Adipose tissue (tissue), 3 donors: Measurements from ENCODE around the gene POLR1F. TPM values are rescaled to one million over a fixed set of nuclear protein-coding genes. Genes with fewer than 3 reads are reported as not detected.

ENCODE experiments used
- H3K27ac ChIP-seq: one replicate; pipeline ENCODE4 v1.5.1; 2013; ENCODE audit warnings: low read depth, low read length
- WGBS, 3 donors: extraction: QIAGEN DNeasy Blood & Tissue Kit; methylation state at CpG; one replicate each; pipeline ENCODE4 v1.1.7; 2013; 5-methylcytosine and 5-hydroxymethylcytosine counted together
- polyA plus RNA-seq, 3 donors: library from polyadenylated mRNA; stranded (reverse); fragments of 200-250 nt; gene quantifications; one replicate each; pipeline ENCODE4 v1.2.3, GENCODE V29; 2013
- donor health status: healthy with polysubstance abuse.
- donor health status: Bipolar disorder and iron deficiency.
- donor health status: healthy.

POLR1F gene
- polyA plus RNA-seq = 1 to 10 TPM; 3.0 to 9.6 (median 7.5) TPM

GRCh38 chr7:19708397-19709248, at the start of gene POLR1F:
Gene POLR1F, minus strand, starts transcription at chr7:19709037. Its CDS starts 21 bp downstream, at chr7:19709016.
- H3K27ac ChIP-seq = no peak within 1 kb of the TSS
- WGBS, 3 donors = 0 to 1% (median 0%) methylated on average over 56 of the region's 56 CpGs

DNA sequence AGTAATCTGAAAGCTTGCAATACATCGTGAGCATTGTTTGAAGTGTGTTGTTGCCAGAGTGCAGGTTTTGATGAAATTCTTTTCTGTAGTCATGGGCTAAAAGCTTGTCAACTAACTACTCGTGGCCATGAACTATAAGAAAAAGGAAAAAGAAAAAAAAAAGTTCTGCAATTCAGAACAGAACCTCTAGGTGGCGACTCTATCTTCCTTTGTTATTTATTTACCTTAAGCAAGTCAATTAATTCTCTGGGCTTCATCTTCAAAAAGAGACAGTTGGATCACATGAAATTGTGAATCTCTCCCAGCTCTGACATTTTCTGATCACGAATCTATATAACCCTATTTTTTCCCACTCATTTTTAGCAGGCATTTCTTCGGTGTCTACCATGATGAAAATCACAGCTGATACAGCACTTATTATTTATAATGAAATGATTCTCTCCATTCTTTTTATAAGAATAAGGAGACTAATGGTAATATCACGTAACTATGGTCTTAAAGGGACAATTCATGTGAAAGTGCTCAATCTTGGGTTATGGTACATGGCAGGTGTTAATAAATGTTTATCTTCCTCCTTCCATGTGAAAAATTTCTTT, 45.8 kb upstream of the POLR1F start:
- no peak overlapping the region for H3K27ac ChIP-seq
- 35 to 40% (median 40%) methylated on average over 6 of the region's 6 CpGs for WGBS, 3 donors

DNA sequence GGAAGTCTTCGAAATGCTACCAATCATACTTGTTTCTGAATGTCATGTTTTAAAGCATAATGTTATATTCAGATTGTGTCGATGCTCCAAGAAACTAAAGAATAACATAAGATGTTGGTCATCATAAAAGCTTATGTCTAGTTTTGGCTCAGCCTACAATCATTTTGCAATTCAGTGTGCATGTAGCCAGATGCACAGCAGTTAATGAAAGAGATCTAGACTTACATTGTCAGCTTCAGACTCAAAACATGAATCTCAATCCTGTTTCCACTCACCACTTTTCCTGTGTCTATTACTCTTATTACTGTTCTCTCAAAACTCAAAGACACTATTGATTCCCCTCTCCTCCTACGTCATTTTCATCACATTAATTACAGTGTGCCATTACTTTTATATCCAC, 43.2 kb upstream of the POLR1F start:
- no peak overlapping the region for H3K27ac ChIP-seq
- 74 to 82% (median 80%) methylated on average over 3 of the region's 3 CpGs for WGBS, 3 donors

GRCh38 chr7:19749658-19750057, 40.8 kb upstream of the POLR1F start:
- no peak overlapping the region for H3K27ac ChIP-seq
- 62 to 80% (median 78%) methylated on average over 4 of the region's 4 CpGs for WGBS, 3 donors

DNA sequence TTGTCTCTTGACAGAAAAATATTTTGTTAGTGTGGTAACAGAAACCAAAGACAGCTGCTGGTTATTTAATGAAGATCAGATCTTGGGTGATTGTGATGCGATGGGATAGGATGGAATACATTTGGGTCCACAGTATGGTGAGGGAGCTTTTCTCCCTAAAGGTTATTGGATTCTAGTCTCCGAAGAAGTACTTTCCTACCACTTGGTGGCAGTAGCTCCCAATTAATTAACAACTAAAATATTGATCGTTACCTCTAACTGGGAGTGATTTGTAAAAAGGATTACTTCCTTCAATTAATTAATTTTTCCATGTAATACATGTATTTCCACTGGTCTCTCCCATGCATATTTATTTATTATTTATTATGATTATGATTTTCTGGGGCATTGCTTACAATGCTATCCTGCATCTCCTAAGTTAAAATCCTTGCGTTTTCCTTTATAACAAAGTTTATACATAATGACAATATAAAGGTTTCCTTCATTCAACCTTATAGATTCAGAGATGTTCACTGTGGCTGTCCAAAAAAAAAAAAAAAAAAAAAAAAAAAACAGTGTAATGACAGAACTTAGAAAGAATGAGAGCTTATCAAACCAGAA, 39.0 kb upstream of the POLR1F start:
- H3K27ac ChIP-seq = no peak overlapping the region
- 29 to 36% (median 31%) methylated on average over 4 of the region's 4 CpGs for WGBS, 3 donors

GRCh38 chr7:19744075-19744474, 35.2 kb upstream of the POLR1F start:
- WGBS, 3 donors = 38 to 62% (median 55%) methylated on average over 1 of the region's 1 CpG
- H3K27ac ChIP-seq = no peak overlapping the region

GRCh38 chr7:19728716-19729115, 19.9 kb upstream of the POLR1F start:
- 73 to 79% (median 76%) methylated on average over 3 of the region's 3 CpGs for WGBS, 3 donors
- no peak overlapping the region for H3K27ac ChIP-seq

DNA sequence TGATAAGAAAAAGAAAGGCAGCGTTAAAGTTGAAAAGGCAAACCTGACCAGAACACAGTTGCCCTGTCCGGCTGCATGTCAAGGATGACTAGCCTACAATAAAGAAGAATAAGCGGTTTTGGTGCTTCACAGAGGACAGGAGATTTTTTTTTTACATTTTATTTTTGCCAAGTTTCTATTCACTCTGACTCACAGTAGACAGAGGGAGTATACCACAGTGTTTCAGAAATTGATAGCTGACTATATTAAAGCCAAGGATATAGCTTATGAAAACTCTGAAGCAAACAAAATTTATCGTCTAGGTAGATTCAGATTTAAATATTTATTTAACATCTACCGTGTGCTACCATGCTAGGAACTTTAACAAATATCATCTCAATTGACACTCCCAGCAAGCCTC, 16.9 kb upstream of the POLR1F start:
- WGBS, 3 donors = 77 to 83% (median 83%) methylated on average over 5 of the region's 5 CpGs
- no peak overlapping the region for H3K27ac ChIP-seq

DNA sequence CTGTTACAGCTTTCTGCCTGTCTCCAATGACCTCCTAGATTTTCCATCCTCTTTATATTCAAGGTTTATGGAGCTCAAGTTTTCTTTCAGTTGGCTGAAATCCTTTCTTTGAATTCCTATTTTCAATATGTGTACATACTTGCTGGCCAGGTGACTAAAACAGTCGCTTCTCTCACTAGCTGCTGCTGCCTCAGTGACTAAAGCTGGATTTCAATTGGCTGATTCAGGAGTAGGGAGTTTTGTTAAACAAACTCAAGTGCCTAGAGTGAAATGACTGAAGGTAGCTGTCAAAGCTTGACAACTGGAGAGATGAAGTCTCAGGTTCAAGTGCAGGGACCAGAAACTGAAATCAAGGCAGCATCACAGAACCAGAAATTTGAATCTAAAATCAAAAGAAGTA, 6.7 kb upstream of the POLR1F start:
- WGBS, 3 donors = 33 to 63% (median 55%) methylated on average over 1 of the region's 1 CpG
- H3K27ac ChIP-seq = no peak overlapping the region

DNA sequence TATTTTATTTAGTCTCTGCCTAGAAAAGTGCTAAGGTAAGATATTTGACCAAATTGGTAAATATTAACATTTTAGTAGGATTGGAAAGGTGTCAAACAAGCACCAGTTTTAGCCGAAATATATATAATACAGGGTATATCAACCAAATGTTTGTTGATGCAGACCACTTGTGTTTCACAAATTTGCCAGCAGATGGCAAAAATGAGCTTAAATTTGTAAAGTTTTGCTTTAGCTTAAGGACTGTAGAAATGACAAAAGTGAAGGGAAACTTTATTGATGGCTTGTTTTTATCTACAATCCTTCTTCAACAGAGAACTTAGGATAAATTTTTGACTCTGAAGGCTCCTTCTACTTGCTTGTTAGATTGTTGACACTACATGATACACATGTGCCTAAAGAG, 4.8 kb upstream of the POLR1F start:
- WGBS, 3 donors = 46 to 58% (median 57%) methylated on average over 1 of the region's 1 CpG
- no peak overlapping the region for H3K27ac ChIP-seq

- H3K27ac ChIP-seq = no peak overlapping the region
- WGBS, 3 donors = 55 to 58% (median 56%) methylated on average over 6 of the region's 6 CpGs
Observed at GRCh38 chr7:19709249-19709578, 377 bp upstream of the POLR1F start.

DNA sequence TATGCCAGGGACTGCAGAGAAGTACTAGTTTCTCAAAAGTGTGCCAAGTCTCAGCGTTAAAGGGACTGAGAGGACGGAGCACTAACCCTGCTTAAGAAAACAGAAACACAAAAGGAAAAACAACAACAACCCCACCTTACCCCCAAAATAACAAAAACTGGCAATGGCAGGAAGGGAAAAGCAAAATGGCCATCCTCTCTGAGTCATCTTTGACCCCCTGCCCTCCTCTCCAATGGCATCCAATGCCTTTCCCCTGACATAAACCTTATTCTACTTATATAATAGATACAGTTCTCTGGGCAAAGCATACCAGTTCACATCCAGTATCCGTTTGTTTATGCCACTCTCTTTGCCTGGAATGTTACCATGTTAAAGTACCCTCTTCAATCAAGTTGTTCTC, 1.6 kb downstream of the POLR1F start:
- no peak overlapping the region for H3K27ac ChIP-seq
- WGBS, 3 donors = 52 to 73% (median 68%) methylated on average over 3 of the region's 3 CpGs

- H3K27ac ChIP-seq = no peak overlapping the region
- WGBS, 3 donors = 80 to 90% (median 87%) methylated on average over 2 of the region's 2 CpGs
Observed at GRCh38 chr7:19705663-19706062, 3.2 kb downstream of the POLR1F start.

DNA sequence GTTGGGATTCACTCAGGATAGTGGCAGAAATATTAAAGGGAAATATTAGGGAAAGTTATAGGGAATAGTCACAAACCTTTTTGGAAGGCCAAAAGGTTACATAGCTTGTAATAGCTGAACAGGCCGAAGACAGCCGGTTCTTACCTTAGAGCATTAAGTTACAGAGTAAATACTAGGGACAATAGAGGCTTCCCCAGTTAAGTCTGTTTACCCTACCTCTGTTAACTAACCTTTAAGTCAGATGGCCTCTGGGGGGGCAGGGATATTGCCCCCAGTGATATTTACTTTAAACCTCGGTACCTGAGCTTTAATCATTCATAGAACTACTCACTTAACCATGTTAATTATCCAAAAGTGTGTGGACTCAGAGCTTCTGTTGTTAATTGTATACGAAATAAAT, 7.4 kb downstream of the POLR1F start:
- WGBS, 3 donors = 63 to 96% (median 79%) methylated on average over 4 of the region's 4 CpGs
- no peak overlapping the region for H3K27ac ChIP-seq

DNA sequence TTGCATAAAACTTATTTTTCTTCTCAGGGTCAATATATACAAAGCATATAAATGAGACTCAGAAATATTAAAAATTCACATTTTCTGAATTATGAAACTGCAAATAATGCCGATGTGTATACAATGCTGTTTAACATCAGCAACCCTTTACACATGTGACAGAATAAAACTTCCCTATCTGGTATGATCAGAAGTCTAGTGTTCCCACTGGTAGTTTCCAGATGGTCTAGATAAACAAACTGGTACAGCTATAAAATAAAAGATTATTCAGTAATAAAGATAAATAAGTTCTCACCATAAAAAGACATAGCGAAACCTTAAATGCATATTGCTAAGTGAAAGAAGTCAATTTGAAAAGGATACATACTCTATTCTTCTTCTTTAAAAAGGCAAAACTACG, 7.9 kb downstream of the POLR1F start:
- WGBS, 3 donors = 89 to 96% (median 93%) methylated on average over 3 of the region's 3 CpGs
- no peak overlapping the region for H3K27ac ChIP-seq

- no peak overlapping the region for H3K27ac ChIP-seq
- WGBS, 3 donors = 89 to 95% (median 93%) methylated on average over 3 of the region's 3 CpGs
Observed at GRCh38 chr7:19698331-19698730, 10.5 kb downstream of the POLR1F start.

GRCh38 chr7:19696926-19697325, 11.9 kb downstream of the POLR1F start:
- no peak overlapping the region for H3K27ac ChIP-seq

- H3K27ac ChIP-seq = no peak overlapping the region
- 95 to 97% (median 95%) methylated on average over 23 to 26 of the region's 26 CpGs for WGBS, 3 donors
Observed at GRCh38 chr7:19692111-19692828, 16.6 kb downstream of the POLR1F start.

- 63 to 92% (median 74%) methylated on average over 1 of the region's 1 CpG for WGBS, 3 donors
- H3K27ac ChIP-seq = no peak overlapping the region
Observed at GRCh38 chr7:19690736-19691135, 18.1 kb downstream of the POLR1F start.
